BE2C (cell line): ENCODE data around the gene PRDM5.

Source experiments
- DNase-seq: peaks from one replicate; pipeline ENCODE4 v3.0.0-alpha.2; 2020
- H3K27me3 ChIP-seq: fragments of 250-450 bp; sonication (Bioruptor Pico); 2 replicates; pipeline ENCODE4 v1.5.1; 2020; ENCODE audit warnings: mild to moderate bottlenecking
- H3K36me3 ChIP-seq: fragments of 250-450 bp; sonication (Bioruptor Pico); 2 replicates; pipeline ENCODE4 v1.5.1; 2020; ENCODE audit warnings: mild to moderate bottlenecking
- H3K4me1 ChIP-seq: fragments of 250-450 bp; sonication (Bioruptor Pico); 2 replicates; pipeline ENCODE4 v1.5.1; 2020
- H3K4me3 ChIP-seq: 2 replicates; pipeline ENCODE4 v1.5.1; 2011; ENCODE audit warnings: low read depth, low read length
- H3K9me3 ChIP-seq: fragments of 250-450 bp; sonication (Bioruptor Pico); 2 replicates; pipeline ENCODE4 v1.5.1; 2020
- CTCF ChIP-seq: IDR thresholded peaks from 2 replicates; pipeline ENCODE4 v1.5.1; 2012; ENCODE audit warnings: mild to moderate bottlenecking, low read depth, low read length

PRDM5 gene

GRCh38 chr4:120693816-120694215 lies 228.7 kb downstream of the PRDM5 start:
- no peak for DNase-seq
- TF ChIP-seq CTCF: no peak
- no peaks in the 10 kb centered on the region for H3K9me3 ChIP-seq
- H3K4me3 ChIP-seq: no peak overlapping the region
- no peaks in the 10 kb centered on the region for H3K36me3 ChIP-seq
- H3K4me1 ChIP-seq: peaks cover 19% of the 10 kb centered on the region
- no peaks in the 10 kb centered on the region for H3K27me3 ChIP-seq

DNA sequence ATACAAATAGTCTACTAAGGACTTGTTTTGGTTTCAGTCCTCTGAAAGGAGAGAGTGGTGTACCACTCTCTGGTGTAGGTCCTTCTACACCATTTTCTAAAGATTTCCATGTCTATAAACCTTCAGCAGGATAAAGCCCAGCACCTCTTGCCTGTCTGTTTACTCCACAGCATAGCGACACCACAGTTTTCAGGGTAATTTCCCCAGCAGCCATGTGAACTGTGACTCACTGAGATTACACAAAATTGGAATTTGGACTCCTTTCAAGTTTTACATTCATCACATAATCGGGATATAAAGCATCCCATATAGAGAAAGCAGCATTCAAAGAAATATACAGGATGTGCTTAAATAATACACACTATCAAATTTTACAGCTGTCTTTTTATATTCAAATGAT lies 229.6 kb downstream of the PRDM5 start:
- 0 out of 2 replicates have a peak, but pooled peaks have one; percentile 9 for TF ChIP-seq CTCF
- DNase-seq: peak; percentile 23
- H3K27me3 ChIP-seq: no peaks in the 10 kb centered on the region

GRCh38 chr4:120691536-120691935 lies 231.0 kb downstream of the PRDM5 start:
- no peak for TF ChIP-seq CTCF
- Histone ChIP-seq H3K4me3 (no peak overlapping the region), H3K4me1 (peaks cover 19% of the 10 kb centered on the region)

More for the DNA sequence above, 229.6 kb downstream of the PRDM5 start:
- Histone ChIP-seq H3K4me3 (no peak overlapping the region), H3K36me3 (no peaks in the 10 kb centered on the region), H3K9me3 (no peaks in the 10 kb centered on the region), H3K4me1 (peaks cover 19% of the 10 kb centered on the region)

GRCh38 chr4:120691106-120691505 lies 231.4 kb downstream of the PRDM5 start:
- H3K36me3 ChIP-seq: no peaks in the 10 kb centered on the region
- no peak for DNase-seq
- no peaks in the 10 kb centered on the region for H3K9me3 ChIP-seq
- no peak for TF ChIP-seq CTCF
- no peak overlapping the region for H3K4me3 ChIP-seq
- H3K4me1 ChIP-seq: peaks cover 19% of the 10 kb centered on the region
- H3K27me3 ChIP-seq: no peaks in the 10 kb centered on the region

More at GRCh38 chr4:120691536-120691935, 231.0 kb downstream of the PRDM5 start:
- H3K27me3 ChIP-seq: no peaks in the 10 kb centered on the region
- no peak for DNase-seq
- no peaks in the 10 kb centered on the region for H3K9me3 ChIP-seq
- H3K36me3 ChIP-seq: no peaks in the 10 kb centered on the region

- no peaks in the 10 kb centered on the region for H3K27me3 ChIP-seq
- no peaks in the 10 kb centered on the region for H3K9me3 ChIP-seq
- H3K36me3 ChIP-seq: no peaks in the 10 kb centered on the region
- H3K4me3 ChIP-seq: no peak overlapping the region
- peaks cover 19% of the 10 kb centered on the region for H3K4me1 ChIP-seq
- no peak for DNase-seq
- no peak for TF ChIP-seq CTCF
Measured at GRCh38 chr4:120688791-120689190, 233.7 kb downstream of the PRDM5 start.

- no peak for TF ChIP-seq CTCF
- Histone ChIP-seq H3K36me3 (no peaks in the 10 kb centered on the region), H3K4me1 (peaks cover 23% of the 10 kb centered on the region), H3K9me3 (no peaks in the 10 kb centered on the region), H3K4me3 (no peak overlapping the region), H3K27me3 (no peaks in the 10 kb centered on the region)
- no peak for DNase-seq
Measured at GRCh38 chr4:120685756-120686278, 236.7 kb downstream of the PRDM5 start.
